HG02981 (cell line): ENCODE measurements around the gene CRMP1.

Experiments
- ATAC-seq: cut with Tn5 transposase; IDR thresholded peaks from one replicate; pipeline ENCODE4 v1.9.1; 2021; ENCODE audit warnings: mild to moderate bottlenecking, moderate library complexity; ENCODE audit not compliant: unreplicated experiment

The CRMP1 gene

GRCh38 chr4:5890063-5890727 is 2.7 kb downstream of the CRMP1 start:
- ATAC-seq = no peak

DNA sequence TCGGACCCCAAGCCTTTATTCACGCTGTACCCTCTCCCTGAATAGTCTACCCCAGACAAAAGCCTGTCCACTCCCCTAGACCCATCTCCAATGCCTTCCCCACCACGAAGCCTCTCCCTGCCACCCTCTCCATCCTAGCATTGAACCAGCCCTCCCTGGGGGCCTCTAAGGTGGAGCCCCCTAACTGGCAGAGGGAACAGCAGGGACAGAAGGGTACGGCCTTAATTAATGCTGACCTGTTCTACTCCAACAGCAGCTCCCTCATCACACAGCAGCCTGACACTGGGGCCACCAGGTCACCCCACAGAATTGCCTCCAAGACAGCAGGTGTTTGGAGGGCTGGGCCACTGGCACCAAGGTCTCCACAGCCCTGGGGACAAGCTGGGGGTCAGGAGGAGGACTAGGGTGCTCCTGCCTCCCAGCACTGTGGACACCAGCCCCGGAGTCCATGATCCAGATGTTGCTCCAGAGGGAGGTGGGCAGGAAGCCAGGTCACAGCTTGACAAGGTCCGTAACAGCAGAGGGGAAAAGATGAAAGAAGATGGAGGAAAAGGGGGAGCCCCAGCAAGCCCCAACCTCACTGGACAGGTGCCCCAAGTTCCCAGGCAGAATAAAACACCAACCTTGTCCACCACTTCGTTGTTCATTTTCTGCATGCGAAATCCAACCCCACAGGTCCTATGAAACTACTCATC is 3.7 kb downstream of the CRMP1 start:
- ATAC-seq = no peak

DNA sequence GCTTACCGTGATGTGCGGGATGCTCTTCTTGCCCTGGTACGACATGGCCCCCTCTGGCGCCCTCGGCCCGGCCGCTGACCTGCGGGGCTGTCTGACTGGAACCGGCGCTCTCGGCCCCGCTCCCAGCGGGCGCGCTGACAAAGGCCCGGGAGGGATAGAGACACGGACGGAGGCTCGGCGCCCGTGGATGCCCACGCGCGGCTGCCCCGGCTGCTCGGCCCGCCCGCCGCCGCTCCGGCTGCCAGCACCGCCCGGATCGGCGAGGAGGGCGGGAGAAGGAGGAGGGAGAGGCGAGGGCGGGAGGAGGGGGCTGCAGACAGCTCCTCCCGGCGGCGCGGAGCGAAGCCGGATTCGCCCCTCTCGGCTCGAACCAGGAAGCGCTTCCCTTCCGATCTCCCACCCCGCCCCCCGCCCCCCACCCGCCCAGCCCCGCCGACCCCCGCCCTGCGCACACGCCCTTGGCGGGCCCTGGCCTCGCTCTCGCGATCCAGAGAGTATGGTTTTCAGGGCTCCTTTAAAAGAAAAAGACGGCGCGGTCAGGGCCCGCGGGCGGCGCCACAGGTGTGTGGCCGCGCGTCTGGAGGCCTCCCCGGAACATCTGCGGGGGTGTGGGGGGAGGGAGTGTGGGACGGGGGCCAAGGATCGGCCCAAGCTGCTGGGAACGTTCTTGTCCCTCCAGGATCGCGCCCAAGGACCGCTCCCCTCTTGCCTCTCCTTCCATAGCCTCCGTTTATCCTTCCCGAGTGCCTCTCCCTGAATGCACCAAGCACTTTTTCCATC is 4.5 kb downstream of the CRMP1 start:
- ATAC-seq = no peak

DNA sequence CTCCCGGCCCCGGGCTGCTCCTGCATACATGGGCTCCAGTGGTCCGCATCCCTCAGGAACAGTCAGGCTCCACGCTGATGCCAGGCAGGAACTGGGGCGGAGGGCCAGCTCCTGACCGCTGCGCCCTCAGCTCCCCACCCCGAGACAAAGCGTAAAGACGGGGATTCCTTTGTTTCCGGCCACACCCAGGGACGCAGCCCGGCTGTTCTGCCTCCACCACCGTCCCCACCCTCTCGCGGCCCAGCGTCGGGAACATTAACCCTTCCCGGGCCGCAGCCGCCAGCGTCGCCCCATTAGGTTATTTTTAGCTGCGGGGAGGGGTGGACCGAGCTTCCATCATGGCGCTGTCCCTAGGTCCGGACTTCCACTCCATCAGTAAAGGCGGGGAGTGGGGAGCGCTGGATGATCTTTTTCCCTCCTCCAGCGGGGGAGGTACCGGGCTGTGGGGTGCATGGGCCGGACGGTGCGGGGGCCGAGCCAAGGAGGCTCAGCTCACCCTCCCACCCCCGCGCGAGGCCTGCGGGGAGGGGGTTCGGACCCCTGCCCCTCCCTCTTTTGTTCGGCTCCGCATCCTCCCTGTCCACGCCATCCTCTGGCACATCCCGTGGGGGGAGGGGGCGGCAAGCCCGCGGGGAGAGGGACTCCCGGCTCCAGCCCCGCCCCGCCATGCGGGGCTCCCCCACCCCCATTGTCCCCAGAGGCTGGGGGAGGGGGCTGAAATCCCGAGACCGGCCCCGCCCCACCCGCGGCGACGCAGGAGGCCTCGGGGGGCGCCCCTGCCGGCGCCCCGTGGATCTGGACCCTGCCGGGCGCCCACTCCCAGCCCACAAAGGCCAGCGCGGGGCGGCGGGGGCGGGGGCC is 5.3 kb downstream of the CRMP1 start:
- no peak for ATAC-seq

DNA sequence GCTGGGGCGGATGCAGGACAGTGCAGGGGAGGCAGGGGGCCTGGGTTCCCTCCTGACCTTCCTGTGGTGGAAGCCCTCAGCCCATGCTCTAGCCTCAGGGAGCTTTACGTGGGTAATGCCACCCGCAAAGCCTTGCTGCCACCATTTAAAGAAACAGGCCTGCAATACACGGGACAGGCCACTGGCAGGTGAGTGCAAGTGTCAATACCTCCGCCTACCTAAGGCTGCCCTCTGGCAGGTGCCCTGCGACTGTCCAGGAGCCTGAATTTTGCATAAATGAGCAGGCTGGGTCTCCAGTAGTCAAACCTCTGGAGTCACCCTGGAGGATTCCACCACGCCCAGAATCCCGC is 5.9 kb downstream of the CRMP1 start:
- ATAC-seq = no peak

DNA sequence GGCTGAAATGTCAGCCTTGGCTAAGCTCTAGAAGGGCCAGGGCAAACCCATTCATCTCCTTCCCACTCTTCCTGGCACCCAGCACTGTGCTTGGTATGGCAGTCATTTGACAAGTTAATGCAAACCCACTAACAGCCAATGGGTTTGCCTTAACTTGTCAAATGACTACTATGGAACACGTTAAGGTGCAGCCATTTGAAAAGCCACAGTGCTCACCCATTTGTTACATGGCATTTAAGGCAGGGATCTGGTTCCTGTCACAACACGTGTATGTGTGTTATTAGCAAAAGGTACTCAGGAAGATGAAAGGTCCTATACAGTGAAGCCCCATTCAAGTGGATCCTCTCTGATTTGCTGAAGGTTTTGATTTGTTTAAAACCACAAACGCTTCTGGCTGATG is 7.2 kb downstream of the CRMP1 start:
- no peak for ATAC-seq

GRCh38 chr4:5884796-5885195 is 8.1 kb downstream of the CRMP1 start:
- no peak for ATAC-seq

GRCh38 chr4:5883916-5884315 is 9.0 kb downstream of the CRMP1 start:
- ATAC-seq = no peak

DNA sequence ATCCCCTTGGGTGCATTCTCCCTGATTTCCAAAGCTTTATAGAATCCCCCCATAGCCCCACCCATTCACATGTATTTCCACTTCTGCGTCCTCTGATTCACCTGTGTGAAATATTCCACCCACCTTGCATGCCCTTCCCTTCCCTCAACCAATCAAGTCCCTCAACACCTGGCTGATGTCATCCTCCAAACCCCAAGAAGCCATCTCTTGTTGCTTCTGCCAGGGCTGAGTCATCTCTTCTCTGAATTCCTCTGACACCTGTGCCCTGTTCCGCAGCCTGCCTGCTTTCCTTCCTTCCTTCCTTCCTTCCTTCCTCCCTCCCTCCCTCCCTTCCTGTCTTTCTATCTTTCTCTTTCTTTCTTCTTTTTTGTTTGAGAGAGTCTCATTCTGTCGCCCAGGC is 9.9 kb downstream of the CRMP1 start:
- ATAC-seq = no peak

DNA sequence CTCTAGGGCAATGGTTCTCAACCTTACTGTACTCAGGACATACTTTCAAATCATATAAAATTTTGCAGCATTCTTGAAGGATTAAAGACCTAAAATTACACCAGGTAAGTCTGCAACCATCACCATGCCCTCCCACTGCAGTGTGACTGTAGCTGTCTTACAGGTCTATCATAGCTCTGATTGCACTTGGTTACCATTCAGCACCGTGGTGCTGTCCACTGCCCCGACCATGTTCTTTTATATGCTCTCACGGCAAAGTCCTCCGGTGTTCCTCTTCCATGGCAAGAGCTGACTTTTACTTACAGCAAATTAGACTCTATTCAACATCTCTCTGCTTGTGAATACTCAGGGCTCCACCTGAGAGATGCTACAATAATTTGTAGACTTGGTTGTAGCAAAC is 11.5 kb downstream of the CRMP1 start:
- no peak for ATAC-seq

DNA sequence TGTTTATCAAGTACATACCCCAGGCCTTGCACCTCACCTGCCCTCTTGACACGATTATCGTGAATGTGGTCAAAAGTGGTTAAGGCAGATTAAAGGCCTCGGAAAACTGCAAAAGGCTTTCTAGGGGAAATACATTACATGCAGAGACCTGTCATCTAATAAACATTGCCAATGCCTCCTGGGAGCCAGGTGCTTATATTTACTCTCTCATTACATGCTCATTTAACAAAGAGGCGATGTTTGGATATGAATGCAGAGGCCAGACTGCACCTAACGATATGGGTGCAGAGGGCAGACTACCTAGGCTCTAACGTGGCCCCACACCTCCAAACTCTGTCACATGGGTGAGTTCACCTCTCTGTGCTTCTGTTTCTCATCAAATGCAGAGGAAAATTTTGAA is 14.5 kb downstream of the CRMP1 start:
- ATAC-seq = no peak

DNA sequence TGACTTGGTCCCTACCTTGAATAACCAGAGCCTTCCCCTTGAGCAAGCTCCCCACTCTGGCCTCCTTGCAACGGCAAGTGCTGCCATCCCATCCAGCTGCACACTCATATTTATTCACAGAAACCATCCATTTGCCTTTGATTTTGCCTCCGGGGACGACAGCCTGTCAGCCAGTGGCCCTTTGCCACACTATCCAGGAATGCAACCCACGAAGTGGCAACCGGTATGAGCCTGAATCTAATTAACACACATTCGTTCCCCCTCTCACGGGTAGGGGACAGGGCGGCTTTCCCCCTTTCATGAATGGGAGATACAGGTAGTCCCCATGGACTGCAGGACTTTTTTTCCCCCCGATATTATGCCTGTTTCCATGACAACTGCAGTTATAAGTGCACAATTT is 15.5 kb downstream of the CRMP1 start:
- ATAC-seq = no peak

DNA sequence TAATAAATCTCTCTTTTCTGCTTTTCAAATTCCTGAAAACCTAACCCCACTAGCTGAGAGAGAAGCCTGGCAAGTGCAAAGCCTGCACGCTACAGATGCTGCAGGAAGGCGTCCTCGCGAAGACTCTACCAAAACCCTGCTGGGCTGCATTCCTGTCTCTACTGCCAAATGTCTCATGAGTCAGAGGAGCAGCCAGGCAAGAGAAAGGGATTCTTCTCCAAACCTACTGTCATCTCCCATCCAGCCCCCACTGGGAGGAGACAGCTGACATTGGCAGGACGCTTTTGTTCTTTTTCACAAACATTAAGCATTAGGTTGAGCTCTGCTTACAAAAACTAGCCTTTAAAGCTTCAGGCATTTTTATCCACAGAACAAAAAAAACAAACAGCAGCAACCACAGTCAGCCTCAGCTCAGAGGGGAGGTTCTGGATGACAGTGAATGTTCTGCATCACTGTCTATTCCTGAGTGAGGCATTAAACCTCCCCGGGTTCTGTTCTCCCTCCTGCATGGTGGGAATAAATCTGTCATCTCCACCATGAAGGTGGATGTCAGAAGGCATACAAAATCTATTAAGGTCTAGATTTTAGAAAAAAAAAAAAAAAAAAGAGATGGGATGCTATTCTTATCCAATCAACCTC is 18.0 kb downstream of the CRMP1 start:
- no peak for ATAC-seq

- no peak for ATAC-seq
Measured at GRCh38 chr4:5870701-5871100, 22.2 kb downstream of the CRMP1 start.

DNA sequence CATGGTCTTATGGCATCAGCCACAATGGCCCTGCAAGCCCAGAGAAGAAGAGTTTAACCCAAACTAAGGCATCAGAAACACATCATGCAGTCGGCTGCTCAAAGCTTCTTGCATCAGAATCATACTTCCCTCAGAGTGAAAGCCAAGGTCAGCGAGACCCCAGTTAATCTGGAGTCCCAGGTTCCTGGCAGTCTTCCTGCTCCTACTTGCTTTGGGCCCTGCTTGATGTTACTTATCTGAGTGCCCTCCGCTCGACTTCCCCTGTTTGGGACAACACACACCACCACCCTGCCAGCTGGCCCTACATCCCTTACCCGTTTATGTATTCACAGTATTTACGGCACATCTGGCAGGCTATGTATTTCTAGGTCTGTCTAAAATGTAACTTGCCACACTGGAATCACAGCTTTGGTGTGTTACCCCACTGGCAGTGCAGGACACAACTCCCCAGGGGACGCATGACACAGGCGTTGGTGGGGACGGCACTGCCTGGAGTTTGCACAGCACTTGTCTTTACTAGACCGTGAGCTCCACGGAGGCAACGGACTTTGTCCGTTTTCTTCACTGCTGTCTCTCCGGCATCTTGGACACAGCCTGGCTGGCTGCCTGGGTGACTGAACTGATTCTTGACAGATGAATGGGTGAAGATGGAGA is 22.8 kb downstream of the CRMP1 start:
- ATAC-seq = no peak

- no peak for ATAC-seq
Measured at GRCh38 chr4:5867866-5868265, 25.0 kb downstream of the CRMP1 start.

GRCh38 chr4:5866841-5867813 is 25.8 kb downstream of the CRMP1 start:
- no peak for ATAC-seq

DNA sequence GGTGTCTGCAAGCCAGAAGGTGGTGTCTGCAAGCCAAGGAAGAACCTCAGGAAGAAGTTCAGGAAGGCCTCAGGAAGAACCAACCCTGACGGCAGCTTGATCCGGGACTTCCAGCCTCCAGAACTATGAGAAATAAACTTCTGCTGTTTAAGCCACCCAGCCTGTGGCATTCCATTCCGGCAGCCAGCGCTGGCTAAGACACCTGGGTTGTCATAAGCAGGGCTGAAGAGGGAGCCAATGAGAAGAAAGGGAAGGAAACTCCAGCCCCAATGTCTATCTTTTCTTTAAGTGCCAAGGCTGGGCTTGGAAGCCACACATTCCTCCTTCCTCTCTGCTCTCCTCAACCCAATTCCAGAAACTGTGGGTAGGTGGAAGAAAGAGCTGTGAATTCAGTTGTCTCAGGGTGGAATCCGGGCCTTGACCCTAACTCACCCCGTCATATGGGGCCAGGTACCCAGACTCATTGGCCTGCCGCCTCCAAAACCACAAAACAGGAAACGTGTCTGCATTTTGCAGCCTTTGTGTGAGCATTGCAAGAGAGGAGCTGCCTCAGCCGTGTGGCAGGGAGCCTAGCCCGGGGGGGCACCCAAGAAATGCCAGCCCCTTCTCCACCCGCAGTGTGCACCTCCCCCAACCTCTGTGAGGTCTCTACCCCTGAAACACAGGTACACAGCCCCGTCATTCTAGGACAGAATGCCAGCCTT is 26.8 kb downstream of the CRMP1 start:
- ATAC-seq = no peak
